CD8-positive, alpha-beta memory T cell (primary cell): ENCODE results near the gene MYO1H. TPM values are rescaled to one million over a fixed set of nuclear protein-coding genes. Genes with fewer than 3 reads are reported as not detected.
A peak's percentile ranks its signal among the peaks of the same experiment; 100 is the strongest.
"Not testable (repeated sequence)": the region's sequence is repeated elsewhere in the genome, so short reads cannot be mapped to it uniquely, and the experiment has no call there.

Experiments
- CTCF ChIA-PET: fragments of 350-600 bp; sonication (Branson Sonifier 250); formaldehyde crosslinking; loops from one replicate; lab custom pipeline; 2021; ENCODE audit warnings: antibody characterized with exemption; lab: Charles Lee
- POLR2A ChIA-PET: fragments of 350-600 bp; sonication (Branson Sonifier 250); formaldehyde crosslinking; loops from one replicate; lab custom pipeline; 2021; ENCODE audit warnings: antibody characterized with exemption; lab: Charles Lee
- DNase-seq, 5 donors: peaks; one replicate each; pipeline versions ENCODE4 v3.0.0 to v3.0.0-alpha.2; 2020 to 2022; ENCODE audit warnings: mixed read lengths in 1 of 5
- H3K27ac ChIP-seq: one replicate; pipeline ENCODE4 v1.7.0; 2013; ENCODE audit warnings: low read depth, mild to moderate bottlenecking, low read length, moderate library complexity
- H3K27me3 ChIP-seq: 2 replicates; pipeline ENCODE4 v1.7.0; 2013; ENCODE audit warnings: low read length, mild to moderate bottlenecking; ENCODE audit not compliant: insufficient read depth, poor library complexity, severe bottlenecking
- H3K36me3 ChIP-seq: 2 replicates; pipeline ENCODE4 v1.7.0; 2013; ENCODE audit warnings: mild to moderate bottlenecking, low read length, moderate library complexity; ENCODE audit not compliant: insufficient read depth
- H3K4me1 ChIP-seq: 2 replicates; pipeline ENCODE4 v1.7.0; 2013; ENCODE audit warnings: mild to moderate bottlenecking, low read length, moderate library complexity; ENCODE audit not compliant: insufficient read depth
- H3K4me3 ChIP-seq: 2 replicates; pipeline ENCODE4 v1.7.0; 2013; ENCODE audit warnings: mild to moderate bottlenecking, low read length
- H3K9me3 ChIP-seq: 2 replicates; pipeline ENCODE4 v1.7.0; 2013; ENCODE audit warnings: mild to moderate bottlenecking, low read length
- H3K27ac Mint-ChIP-seq, 8 donors: one replicate each; pipeline ENCODE4 v1.8.0; 2020 to 2021; ENCODE audit warnings: mixed read lengths in 8 of 8, mild to moderate bottlenecking in 6 of 8, inconsistent platforms in 3 of 8, moderate library complexity in 3 of 8
- H3K27me3 Mint-ChIP-seq, 2 donors: one replicate each; pipeline ENCODE4 v1.8.0; 2020 to 2021; ENCODE audit warnings: mixed read lengths in 2 of 2, mild to moderate bottlenecking in 1 of 2, moderate library complexity in 1 of 2
- H3K36me3 Mint-ChIP-seq, 3 donors: one replicate each; pipeline ENCODE4 v1.8.0; 2020 to 2021; ENCODE audit warnings: mixed read lengths in 3 of 3, inconsistent platforms in 1 of 3, mild to moderate bottlenecking in 1 of 3
- H3K4me1 Mint-ChIP-seq, 3 donors: one replicate each; pipeline ENCODE4 v1.8.0; 2020 to 2021; ENCODE audit warnings: mixed read lengths in 3 of 3, inconsistent platforms in 1 of 3, mild to moderate bottlenecking in 1 of 3
- H3K4me3 Mint-ChIP-seq, 7 donors: one replicate each; pipeline ENCODE4 v1.8.0; 2020 to 2021; ENCODE audit warnings: mixed read lengths in 7 of 7, mild to moderate bottlenecking in 6 of 7, moderate library complexity in 4 of 7, inconsistent platforms in 2 of 7
- H3K9me3 Mint-ChIP-seq, 5 donors: one replicate each; pipeline ENCODE4 v1.8.0; 2020 to 2022; ENCODE audit warnings: mixed read lengths in 5 of 5, mild to moderate bottlenecking in 3 of 5, moderate library complexity in 2 of 5, inconsistent platforms in 1 of 5
- polyA plus RNA-seq: library from polyadenylated mRNA; unstranded; fragments of 300-500 nt; fragmentation: Illumina TruSeq; gene quantifications from one replicate; pipeline ENCODE4 v1.2.3, GENCODE V29; 2021
- total RNA-seq, 2 experiments: library from RNA; stranded (reverse); gene quantifications; one replicate each; pipeline ENCODE4 v1.2.3, GENCODE V29; 2021

MYO1H gene
- total and polyA plus RNA-seq, 3 experiments from 2014 or later: not detected

DNA sequence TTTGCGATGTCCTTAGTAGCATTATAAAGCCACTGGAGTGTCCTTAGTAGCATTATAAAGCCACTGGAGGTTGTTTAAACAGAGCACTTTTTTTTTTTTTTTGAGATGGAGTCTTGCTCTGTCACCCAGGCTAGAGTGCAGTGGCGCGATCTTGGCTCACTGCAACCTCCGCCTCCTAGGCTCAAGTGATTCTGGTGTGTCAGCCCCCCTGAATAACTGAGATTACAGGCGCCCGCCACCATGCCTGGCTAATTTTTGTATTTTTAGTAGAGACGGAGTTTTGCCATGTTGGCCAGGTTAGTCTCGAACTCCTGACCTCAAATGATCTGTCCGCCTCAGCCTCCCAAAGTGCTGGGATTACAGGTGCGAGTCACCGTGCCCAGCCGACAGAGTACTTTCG, 92.3 kb downstream of the MYO1H start:
- H3K9me3 Mint-ChIP-seq, H3K4me1 Mint-ChIP-seq, DNase-seq, H3K27me3 Mint-ChIP-seq, H3K36me3 ChIP-seq, H3K27me3 ChIP-seq, CTCF ChIA-PET, H3K4me1 ChIP-seq, H3K9me3 ChIP-seq, H3K27ac ChIP-seq, H3K27ac Mint-ChIP-seq, H3K4me3 ChIP-seq, H3K4me3 Mint-ChIP-seq, POLR2A ChIA-PET: not testable (repeated sequence)
- peaks cover 0 to 11% (median 5%) of the 10 kb centered on the region in 3 donors for H3K36me3 Mint-ChIP-seq

GRCh38 chr12:109440851-109441490, 93.3 kb downstream of the MYO1H start:
- Histone ChIP-seq H3K4me3 (no peak overlapping the region), H3K27ac (no peak overlapping the region), H3K36me3 (no peaks in the 10 kb centered on the region), H3K9me3 (no peaks in the 10 kb centered on the region), H3K4me1 (no peaks in the 10 kb centered on the region), H3K27me3 (no peaks in the 10 kb centered on the region)
- DNase-seq: no peak
- no peaks in the 10 kb centered on the region for H3K4me1 Mint-ChIP-seq
- H3K36me3 Mint-ChIP-seq: peaks cover 0 to 21% (median 5%) of the 10 kb centered on the region in 3 donors
- no peaks in the 10 kb centered on the region for H3K27me3 Mint-ChIP-seq
- H3K27ac Mint-ChIP-seq: peak overlapping the region in 2 of 8 donors; percentile 3 to 38
- H3K4me3 Mint-ChIP-seq: no peak overlapping the region
- POLR2A ChIA-PET: no interaction called here
- CTCF ChIA-PET: no interaction called here
- H3K9me3 Mint-ChIP-seq: no peaks in the 10 kb centered on the region

DNA sequence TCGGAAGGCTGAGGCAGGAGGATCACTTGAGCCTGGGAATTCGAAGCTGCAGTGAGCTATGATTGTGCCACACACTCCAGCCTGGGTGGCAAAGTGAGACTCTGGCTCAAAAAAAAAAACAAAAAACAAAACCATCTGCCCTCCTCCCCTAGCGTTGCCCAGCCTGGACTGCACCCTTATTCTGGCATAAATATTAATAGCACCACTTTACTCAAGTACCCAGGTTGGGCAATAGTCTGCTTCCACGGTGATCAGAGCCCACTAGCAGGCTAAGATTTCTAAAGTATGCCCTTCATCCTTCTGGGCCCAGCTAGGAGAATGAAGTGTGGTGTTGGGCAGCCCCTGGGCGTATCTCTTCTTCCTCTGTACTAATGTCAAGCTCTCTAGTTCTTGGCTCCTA, 96.1 kb downstream of the MYO1H start:
- H3K36me3 Mint-ChIP-seq: peaks cover 0 to 45% (median 4%) of the 10 kb centered on the region in 3 donors
- Histone ChIP-seq H3K27ac (no peak overlapping the region), H3K9me3 (no peaks in the 10 kb centered on the region), H3K36me3 (no peaks in the 10 kb centered on the region), H3K27me3 (no peaks in the 10 kb centered on the region), H3K4me1 (no peaks in the 10 kb centered on the region), H3K4me3 (no peak overlapping the region)
- POLR2A ChIA-PET: no interaction called here
- H3K4me1 Mint-ChIP-seq: no peaks in the 10 kb centered on the region
- CTCF ChIA-PET: no interaction called here
- no peak overlapping the region for H3K4me3 Mint-ChIP-seq
- no peak overlapping the region for H3K27ac Mint-ChIP-seq
- H3K27me3 Mint-ChIP-seq: no peaks in the 10 kb centered on the region
- no peak for DNase-seq
- no peaks in the 10 kb centered on the region for H3K9me3 Mint-ChIP-seq

DNA sequence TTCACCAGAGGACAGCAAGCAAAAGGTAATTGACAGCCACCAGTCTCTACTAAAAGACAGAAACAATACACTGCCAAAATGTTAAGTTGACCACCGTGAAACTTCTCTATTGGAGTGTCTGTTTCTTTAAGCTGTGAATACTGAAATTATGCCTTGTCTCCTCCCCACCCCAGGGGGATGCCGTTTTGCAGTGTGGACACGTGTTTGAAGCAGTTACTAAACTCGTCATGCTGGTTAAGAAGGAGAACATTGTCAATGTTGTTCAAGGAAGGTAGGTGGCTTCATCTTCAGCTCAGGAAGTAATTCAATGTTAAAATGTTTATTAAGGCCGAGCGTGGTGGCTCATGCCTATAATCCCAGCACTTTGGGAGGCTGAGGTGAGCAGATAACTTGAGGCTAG, 96.6 kb downstream of the MYO1H start:
- no peak overlapping the region for H3K27ac ChIP-seq
- H3K9me3 ChIP-seq: no peaks in the 10 kb centered on the region
- POLR2A ChIA-PET: no interaction called here
- no peak overlapping the region for H3K4me3 ChIP-seq
- H3K27me3 ChIP-seq: no peaks in the 10 kb centered on the region
- no peaks in the 10 kb centered on the region for H3K4me1 Mint-ChIP-seq
- H3K4me1 ChIP-seq: no peaks in the 10 kb centered on the region
- no peak for DNase-seq
- H3K4me3 Mint-ChIP-seq: no peak overlapping the region
- no peaks in the 10 kb centered on the region for H3K27me3 Mint-ChIP-seq
- no peaks in the 10 kb centered on the region for H3K36me3 ChIP-seq
- no peaks in the 10 kb centered on the region for H3K9me3 Mint-ChIP-seq
- peaks cover 0 to 50% (median 4%) of the 10 kb centered on the region in 3 donors for H3K36me3 Mint-ChIP-seq
- peak overlapping the region in 2 of 8 donors; percentile 31 to 54 for H3K27ac Mint-ChIP-seq
- CTCF ChIA-PET: no interaction called here

DNA sequence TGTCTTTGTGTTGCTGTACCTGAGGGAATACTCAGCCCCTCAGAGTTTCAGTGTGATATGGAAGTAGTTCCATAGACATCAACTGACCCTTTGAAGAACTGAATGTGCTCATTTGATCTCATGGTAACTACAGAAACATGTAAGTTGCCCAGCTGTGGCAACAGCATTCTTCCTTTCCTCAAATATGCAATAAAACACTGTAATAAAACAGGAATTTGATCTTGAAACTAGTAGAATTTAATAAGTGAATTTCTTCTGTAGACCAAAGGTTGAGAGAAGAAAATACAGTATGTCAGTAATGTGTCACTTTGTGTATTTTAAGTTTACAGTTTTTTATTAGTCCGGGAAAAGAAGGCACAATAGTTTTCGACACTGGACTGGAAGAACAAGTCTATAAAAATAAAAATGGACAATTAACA, 97.5 kb downstream of the MYO1H start:
- DNase-seq: no peak
- H3K4me1 Mint-ChIP-seq: no peaks in the 10 kb centered on the region
- H3K4me3 ChIP-seq: no peak overlapping the region
- ChIA-PET POLR2A (no interaction called here), CTCF (interaction anchor here (1.0 kb wide), 1 partner anchor 14 kb away, joined by 3 read pairs; no protein-coding TSS in a partner anchor)
- H3K4me3 Mint-ChIP-seq: no peak overlapping the region
- no peak overlapping the region for H3K27ac ChIP-seq
- H3K27ac Mint-ChIP-seq: peak overlapping the region in 1 of 8 donors; percentile 25
- H3K9me3 Mint-ChIP-seq: no peaks in the 10 kb centered on the region
- H3K36me3 Mint-ChIP-seq: peaks cover 0 to 57% (median 6%) of the 10 kb centered on the region in 3 donors
- H3K27me3 Mint-ChIP-seq: no peaks in the 10 kb centered on the region
- no peaks in the 10 kb centered on the region for H3K4me1 ChIP-seq
- no peaks in the 10 kb centered on the region for H3K9me3 ChIP-seq
- H3K36me3 ChIP-seq: no peaks in the 10 kb centered on the region
- no peaks in the 10 kb centered on the region for H3K27me3 ChIP-seq

DNA sequence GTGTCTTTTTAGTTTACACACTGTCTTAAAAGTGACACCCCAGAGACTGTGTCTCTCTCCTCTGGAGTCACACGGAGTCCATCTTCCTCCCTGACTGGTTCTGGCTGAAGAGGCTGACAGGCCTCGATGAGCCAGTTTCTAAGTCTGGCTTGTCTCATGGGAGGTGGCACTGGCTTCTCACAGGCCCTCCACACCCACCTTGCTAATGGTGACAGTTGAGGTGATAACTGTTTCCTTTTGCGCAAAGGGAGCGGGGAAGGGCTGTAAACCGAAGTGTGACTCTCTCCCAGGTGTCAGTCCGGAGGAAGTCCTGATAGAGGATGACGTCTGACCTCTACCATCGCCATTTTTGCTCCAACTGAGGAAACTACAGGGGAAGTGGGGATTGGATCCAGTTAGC, 99.2 kb downstream of the MYO1H start:
- CTCF ChIA-PET: no interaction called here
- H3K4me1 Mint-ChIP-seq: peaks cover 0 to 6% (median 3%) of the 10 kb centered on the region in 3 donors
- no peaks in the 10 kb centered on the region for H3K27me3 ChIP-seq
- POLR2A ChIA-PET: no interaction called here
- H3K4me3 Mint-ChIP-seq: no peak overlapping the region
- no peak overlapping the region for H3K4me3 ChIP-seq
- peaks cover 0 to 74% (median 10%) of the 10 kb centered on the region in 3 donors for H3K36me3 Mint-ChIP-seq
- H3K4me1 ChIP-seq: no peaks in the 10 kb centered on the region
- no peaks in the 10 kb centered on the region for H3K27me3 Mint-ChIP-seq
- H3K9me3 Mint-ChIP-seq: no peaks in the 10 kb centered on the region
- no peak for DNase-seq
- H3K36me3 ChIP-seq: peaks cover under 1% of the 10 kb centered on the region
- H3K9me3 ChIP-seq: no peaks in the 10 kb centered on the region
- H3K27ac ChIP-seq: no peak overlapping the region
- peak overlapping the region in 1 of 8 donors; percentile 60 for H3K27ac Mint-ChIP-seq

DNA sequence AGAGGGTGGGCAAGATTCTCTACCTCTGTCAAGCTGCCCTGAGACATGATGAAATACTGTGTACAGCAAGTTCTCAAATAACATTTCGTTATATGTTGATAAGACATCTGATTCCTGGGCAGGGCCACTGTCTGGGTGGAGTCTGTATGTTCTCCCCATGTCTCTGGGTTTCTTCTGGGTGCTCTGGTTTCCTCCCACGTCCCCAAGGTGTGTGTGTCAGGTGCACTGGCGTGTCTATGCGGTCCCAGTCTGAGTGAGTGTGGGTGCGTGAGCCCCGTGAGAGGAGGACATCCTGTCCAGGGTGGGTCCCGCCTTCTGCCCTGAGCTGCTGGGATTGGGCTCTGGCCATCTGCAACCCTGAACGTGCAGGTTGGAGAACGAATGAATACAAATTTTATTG, 99.8 kb downstream of the MYO1H start:
- Histone ChIP-seq H3K9me3 (no peaks in the 10 kb centered on the region), H3K36me3 (peaks cover 6% of the 10 kb centered on the region), H3K27ac (no peak overlapping the region), H3K4me1 (no peaks in the 10 kb centered on the region), H3K27me3 (no peaks in the 10 kb centered on the region), H3K4me3 (no peak overlapping the region)
- Mint-ChIP-seq H3K27me3 (no peaks in the 10 kb centered on the region), H3K27ac (peak overlapping the region in 1 of 8 donors; percentile 60), H3K36me3 (peaks cover 0 to 78% (median 10%) of the 10 kb centered on the region in 3 donors), H3K9me3 (no peaks in the 10 kb centered on the region), H3K4me1 (peaks cover 2 to 6% (median 3%) of the 10 kb centered on the region in 3 donors), H3K4me3 (no peak overlapping the region)
- ChIA-PET CTCF (interaction anchor here (0.7 kb wide), 1 partner anchor 19 kb away, joined by 3 read pairs; no protein-coding TSS in a partner anchor), POLR2A (no interaction called here)
- no peak for DNase-seq

DNA sequence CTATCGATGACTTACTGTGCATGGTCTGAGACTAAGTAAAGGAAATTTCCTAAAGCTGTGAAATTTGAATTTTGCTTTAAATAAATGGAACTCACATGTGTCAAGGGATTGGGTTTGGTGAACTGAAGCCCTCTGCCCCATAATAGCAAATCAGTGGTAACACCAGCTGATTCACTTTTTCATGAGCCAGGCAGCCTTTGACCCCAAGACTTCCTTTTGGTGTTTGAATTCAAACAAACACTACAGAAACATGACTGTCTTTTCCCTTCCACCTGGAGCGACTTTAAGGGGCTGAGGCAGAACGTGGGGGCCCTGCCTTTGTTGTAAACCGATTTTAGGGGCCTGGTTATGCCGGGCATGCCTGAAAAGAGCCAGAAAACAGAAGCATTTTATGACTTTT, 100.6 kb downstream of the MYO1H start:
- Mint-ChIP-seq H3K4me3 (no peak overlapping the region), H3K36me3 (peaks cover 0 to 85% (median 10%) of the 10 kb centered on the region in 3 donors), H3K9me3 (no peaks in the 10 kb centered on the region), H3K4me1 (peaks cover 2 to 6% (median 3%) of the 10 kb centered on the region in 3 donors), H3K27ac (no peak overlapping the region), H3K27me3 (no peaks in the 10 kb centered on the region)
- ChIA-PET POLR2A (no interaction called here), CTCF (interaction anchor here (0.7 kb wide), 1 partner anchor 20 kb away, joined by 3 read pairs; no protein-coding TSS in a partner anchor)
- H3K27me3 ChIP-seq: no peaks in the 10 kb centered on the region
- peaks cover 6% of the 10 kb centered on the region for H3K36me3 ChIP-seq
- H3K9me3 ChIP-seq: no peaks in the 10 kb centered on the region
- no peaks in the 10 kb centered on the region for H3K4me1 ChIP-seq
- no peak for DNase-seq
- no peak overlapping the region for H3K4me3 ChIP-seq
- H3K27ac ChIP-seq: no peak overlapping the region
